ENCODE data around the gene CYTH1.

DNA sequence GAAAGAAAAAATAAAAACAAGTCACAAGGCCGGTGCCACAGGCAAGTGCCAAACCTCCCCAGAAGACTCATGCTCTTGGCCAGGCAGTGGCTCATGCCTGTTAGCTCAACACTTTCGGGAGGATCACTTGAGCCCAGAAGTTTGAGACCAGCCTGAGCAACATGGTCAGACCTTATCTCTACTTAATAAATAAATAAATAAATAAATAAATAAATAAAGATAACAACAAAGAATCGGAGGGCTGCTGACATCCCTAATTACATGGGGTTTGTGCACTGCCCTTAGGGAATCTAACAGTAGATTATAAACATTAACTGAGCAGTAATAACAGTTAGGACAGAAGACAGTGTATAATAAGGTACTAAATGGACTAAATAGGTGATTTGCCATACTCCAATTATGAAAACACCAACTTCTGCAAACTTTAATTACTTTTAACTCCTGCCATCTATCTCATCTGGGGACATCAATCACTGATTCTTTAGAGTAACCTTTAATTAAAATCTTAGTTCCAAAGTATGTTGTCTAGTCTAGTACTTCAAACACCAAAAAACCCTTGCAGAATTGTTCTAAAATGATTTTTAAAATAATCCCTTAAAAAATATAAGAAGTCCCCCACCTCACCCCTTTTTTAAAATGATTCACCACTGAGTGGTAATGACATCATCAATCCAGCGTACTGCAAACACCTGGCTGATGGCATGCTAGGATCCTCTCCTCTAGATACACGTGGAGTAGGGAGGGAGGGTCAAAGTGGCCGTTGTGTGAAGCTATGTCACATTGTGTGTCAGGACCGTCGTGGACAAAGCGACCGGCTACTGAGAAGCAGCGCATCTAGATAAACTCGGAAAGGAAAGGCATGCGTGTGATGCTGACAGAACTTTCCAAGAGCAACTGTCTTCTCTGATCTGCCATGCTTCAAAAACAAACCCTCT lies 28.5 kb downstream of the CYTH1 start:
- TF ChIP-seq, protein P1, sequence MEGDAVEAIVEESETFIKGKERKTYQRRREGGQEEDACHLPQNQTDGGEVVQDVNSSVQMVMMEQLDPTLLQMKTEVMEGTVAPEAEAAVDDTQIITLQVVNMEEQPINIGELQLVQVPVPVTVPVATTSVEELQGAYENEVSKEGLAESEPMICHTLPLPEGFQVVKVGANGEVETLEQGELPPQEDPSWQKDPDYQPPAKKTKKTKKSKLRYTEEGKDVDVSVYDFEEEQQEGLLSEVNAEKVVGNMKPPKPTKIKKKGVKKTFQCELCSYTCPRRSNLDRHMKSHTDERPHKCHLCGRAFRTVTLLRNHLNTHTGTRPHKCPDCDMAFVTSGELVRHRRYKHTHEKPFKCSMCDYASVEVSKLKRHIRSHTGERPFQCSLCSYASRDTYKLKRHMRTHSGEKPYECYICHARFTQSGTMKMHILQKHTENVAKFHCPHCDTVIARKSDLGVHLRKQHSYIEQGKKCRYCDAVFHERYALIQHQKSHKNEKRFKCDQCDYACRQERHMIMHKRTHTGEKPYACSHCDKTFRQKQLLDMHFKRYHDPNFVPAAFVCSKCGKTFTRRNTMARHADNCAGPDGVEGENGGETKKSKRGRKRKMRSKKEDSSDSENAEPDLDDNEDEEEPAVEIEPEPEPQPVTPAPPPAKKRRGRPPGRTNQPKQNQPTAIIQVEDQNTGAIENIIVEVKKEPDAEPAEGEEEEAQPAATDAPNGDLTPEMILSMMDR (IDR thresholded peaks at IDR 0.05 in 8 of 11, conservative IDR thresholded peaks at IDR 0.05 in 3 of 11), result no peak
- no peak for TF ChIP-seq POLR2AphosphoS5 (IDR thresholded peaks at IDR 0.05)

All from spleen (tissue), 7 donors.